ENCODE data around the gene ERC2. TPM values are rescaled to one million over a fixed set of nuclear protein-coding genes. Genes with fewer than 3 reads are reported as not detected.

ERC2 gene
- total and polyA plus RNA-seq, 11 donors = 0.16 to 3.8 (median 1.6) TPM

DNA sequence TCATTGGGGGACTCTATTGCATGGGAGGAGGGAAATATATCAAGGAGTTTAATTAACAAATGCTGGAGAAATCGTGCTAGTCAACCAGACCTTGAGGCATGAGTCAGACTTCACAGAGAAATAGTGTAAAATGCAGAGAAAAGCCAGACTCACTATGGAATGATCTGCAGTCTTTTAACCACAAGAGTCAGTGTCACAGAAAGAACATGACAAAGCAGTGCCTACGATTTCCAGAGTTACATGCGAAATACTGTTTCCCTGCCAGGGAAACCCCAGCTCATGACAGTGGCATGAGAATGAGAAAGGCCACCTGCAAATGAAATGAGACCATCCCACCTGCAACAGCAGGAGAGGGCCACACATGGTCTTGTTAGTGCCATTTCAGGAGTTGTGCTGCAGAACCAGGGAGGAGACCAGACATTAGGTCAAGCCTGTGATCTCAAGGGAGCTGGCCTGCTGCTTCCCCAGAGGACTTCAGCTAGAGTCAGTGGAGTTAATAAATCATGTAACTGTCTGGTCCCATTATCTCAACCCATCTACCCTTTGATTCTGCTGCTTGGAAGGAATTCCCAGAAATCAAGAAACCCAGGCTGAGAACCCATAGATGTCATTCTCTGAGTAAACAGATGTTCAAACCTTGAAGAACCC lies 79.0 kb downstream of the ERC2 start:
- ATAC-seq (no peak), DNase-seq (no peak)
- no peak for TF ChIP-seq POLR2A (IDR thresholded peaks at IDR 0.05)
- TF ChIP-seq, protein P1, sequence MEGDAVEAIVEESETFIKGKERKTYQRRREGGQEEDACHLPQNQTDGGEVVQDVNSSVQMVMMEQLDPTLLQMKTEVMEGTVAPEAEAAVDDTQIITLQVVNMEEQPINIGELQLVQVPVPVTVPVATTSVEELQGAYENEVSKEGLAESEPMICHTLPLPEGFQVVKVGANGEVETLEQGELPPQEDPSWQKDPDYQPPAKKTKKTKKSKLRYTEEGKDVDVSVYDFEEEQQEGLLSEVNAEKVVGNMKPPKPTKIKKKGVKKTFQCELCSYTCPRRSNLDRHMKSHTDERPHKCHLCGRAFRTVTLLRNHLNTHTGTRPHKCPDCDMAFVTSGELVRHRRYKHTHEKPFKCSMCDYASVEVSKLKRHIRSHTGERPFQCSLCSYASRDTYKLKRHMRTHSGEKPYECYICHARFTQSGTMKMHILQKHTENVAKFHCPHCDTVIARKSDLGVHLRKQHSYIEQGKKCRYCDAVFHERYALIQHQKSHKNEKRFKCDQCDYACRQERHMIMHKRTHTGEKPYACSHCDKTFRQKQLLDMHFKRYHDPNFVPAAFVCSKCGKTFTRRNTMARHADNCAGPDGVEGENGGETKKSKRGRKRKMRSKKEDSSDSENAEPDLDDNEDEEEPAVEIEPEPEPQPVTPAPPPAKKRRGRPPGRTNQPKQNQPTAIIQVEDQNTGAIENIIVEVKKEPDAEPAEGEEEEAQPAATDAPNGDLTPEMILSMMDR (IDR thresholded peaks at IDR 0.05) = no peak
- Histone ChIP-seq H3K9me3 (no peaks in the 10 kb centered on the region), H3K27ac (no peak overlapping the region), H3K27me3 (no peaks in the 10 kb centered on the region), H3K4me3 (no peak overlapping the region), H3K36me3 (no peaks in the 10 kb centered on the region), H3K4me1 (no peaks in the 10 kb centered on the region)
- intact Hi-C loops (cut with DNase I) = no loop called here
- WGBS, 4 donors = 79 to 85% (median 81%) methylated on average over 3 of the region's 3 CpGs

DNA sequence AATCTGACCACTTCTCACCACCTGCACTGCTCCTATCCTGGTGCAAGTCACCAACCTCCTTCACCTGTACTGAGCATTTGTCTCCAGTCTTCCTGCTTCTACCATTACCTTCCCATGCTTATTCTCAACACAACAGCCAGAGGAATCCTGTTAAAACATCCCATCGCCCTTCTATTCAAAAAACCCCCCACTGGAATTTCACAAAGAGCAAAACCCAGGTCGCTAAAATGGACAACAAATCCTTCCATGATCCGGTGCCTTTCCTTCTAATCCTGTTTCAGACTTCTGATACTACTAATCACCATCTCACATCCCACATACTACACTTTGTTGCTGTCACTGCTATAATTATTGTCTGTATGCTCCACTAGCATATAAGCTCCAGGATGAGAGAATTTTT lies 85.2 kb downstream of the ERC2 start:
- DNase-seq (no peak), ATAC-seq (no peak)
- no peak overlapping the region for H3K4me3 ChIP-seq
- no peaks in the 10 kb centered on the region for H3K36me3 ChIP-seq
- TF ChIP-seq, protein P1 (IDR thresholded peaks at IDR 0.05) = no peak
- no peak for TF ChIP-seq POLR2A (IDR thresholded peaks at IDR 0.05)
- no peaks in the 10 kb centered on the region for H3K4me1 ChIP-seq
- intact Hi-C loops (cut with DNase I) = no loop called here
- peaks cover 0 to 9% (median 0%) of the 10 kb centered on the region in 9 donors for H3K27me3 ChIP-seq
- no peaks in the 10 kb centered on the region for H3K9me3 ChIP-seq
- H3K27ac ChIP-seq = no peak overlapping the region
- 65 to 81% (median 71%) methylated on average over 3 of the region's 3 CpGs for WGBS, 4 donors

DNA sequence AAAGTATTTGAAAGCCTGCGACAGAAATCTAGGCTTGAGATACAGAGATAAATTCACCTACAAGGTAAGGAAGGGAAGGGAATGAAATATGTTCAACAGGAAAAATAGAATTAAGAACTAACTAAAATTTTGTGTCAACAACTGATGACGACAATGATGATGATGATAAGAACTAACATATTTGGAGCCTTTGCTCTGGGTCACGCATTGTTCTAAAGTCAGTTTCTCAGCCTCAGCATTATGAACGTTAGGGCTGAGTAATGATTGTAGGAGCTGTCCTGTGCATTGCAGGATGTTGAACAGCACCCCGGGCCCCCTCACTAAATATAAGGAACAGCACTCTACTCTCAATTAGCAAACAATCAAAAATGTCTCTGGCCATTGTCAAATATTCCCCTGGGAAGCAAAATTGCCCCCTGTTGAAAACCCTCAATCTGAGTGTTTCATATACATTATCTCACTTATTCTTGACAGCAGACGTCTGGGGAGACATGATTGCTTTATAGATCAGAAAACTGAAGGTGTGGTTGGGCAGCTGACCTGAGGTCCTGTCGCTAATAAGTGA lies 88.5 kb downstream of the ERC2 start:
- Histone ChIP-seq H3K36me3 (no peaks in the 10 kb centered on the region), H3K27me3 (peaks cover 0 to 9% (median 0%) of the 10 kb centered on the region in 9 donors), H3K9me3 (peaks cover 0 to 25% (median 8%) of the 10 kb centered on the region in 12 donors), H3K27ac (no peak overlapping the region), H3K4me1 (no peaks in the 10 kb centered on the region), H3K4me3 (no peak overlapping the region)
- intact Hi-C loops (cut with DNase I) = no loop called here
- DNase-seq = no peak
- ATAC-seq = no peak
- no peak for TF ChIP-seq POLR2A (IDR thresholded peaks at IDR 0.05)
- TF ChIP-seq, protein P1 (IDR thresholded peaks at IDR 0.05) = no peak
- WGBS, 4 donors = 49 to 62% (median 57%) methylated on average over 7 of the region's 7 CpGs

DNA sequence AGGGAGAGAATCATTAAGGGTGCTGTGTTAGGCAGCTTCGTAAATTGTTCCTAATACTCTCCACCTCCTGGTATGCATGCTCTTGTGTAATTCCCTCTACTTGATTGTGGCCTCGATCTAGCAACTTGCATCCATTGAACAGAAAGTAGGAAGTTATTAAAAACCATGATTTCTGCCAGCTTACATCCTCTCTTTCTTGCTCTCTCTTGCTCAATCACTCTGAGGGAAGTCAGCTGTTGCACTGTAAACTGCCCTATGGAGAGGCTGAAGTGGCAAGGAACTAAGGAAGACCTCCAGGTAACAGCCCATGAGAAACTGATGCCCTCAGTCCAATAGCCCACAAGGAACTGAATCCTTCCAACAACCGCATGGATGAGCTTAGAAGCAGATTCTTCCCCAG lies 92.6 kb downstream of the ERC2 start:
- no peak for DNase-seq
- Histone ChIP-seq H3K9me3 (peaks cover 0 to 25% (median 8%) of the 10 kb centered on the region in 12 donors), H3K36me3 (no peaks in the 10 kb centered on the region), H3K4me3 (no peak overlapping the region), H3K4me1 (no peaks in the 10 kb centered on the region), H3K27ac (no peak overlapping the region), H3K27me3 (no peaks in the 10 kb centered on the region)
- intact Hi-C loops (cut with DNase I) = no loop called here
- no peak for ATAC-seq
- TF ChIP-seq, protein P1 (IDR thresholded peaks at IDR 0.05) = no peak
- no peak for TF ChIP-seq POLR2A (IDR thresholded peaks at IDR 0.05)
- WGBS, 4 donors = 84 to 89% (median 85%) methylated on average over 3 of the region's 3 CpGs

Measured in heart left ventricle (tissue), 16 donors.